ENCODE measurements around the gene MAP3K7. TPM values are rescaled to one million over a fixed set of nuclear protein-coding genes. Genes with fewer than 3 reads are reported as not detected.

The MAP3K7 gene
- total RNA-seq, 1 donor from 2014 or later, result 23.0 TPM

GRCh38 chr6:90492369-90492768, 94.5 kb downstream of the MAP3K7 start:
- H3K4me3 ChIP-seq (ENCODE audit: low read length in 3 of 3), result no peak overlapping the region
- no peak overlapping the region for H3K9ac ChIP-seq (ENCODE audit: low read depth in 1 of 3, low read length in 3 of 3)
- no peaks in the 10 kb centered on the region for H3K9me3 ChIP-seq (ENCODE audit: control insufficient read depth in 3 of 3, low read length in 3 of 3)
- peaks cover 3 to 13% (median 11%) of the 10 kb centered on the region in 3 donors for H3K27me3 ChIP-seq (ENCODE audit: control insufficient read depth in 3 of 3, insufficient read depth in 3 of 3, low read length in 3 of 3)
- H3K36me3 ChIP-seq (ENCODE audit: control insufficient read depth in 3 of 3, insufficient read depth in 3 of 3, low read length in 3 of 3), result no peaks in the 10 kb centered on the region
- H3K4me1 ChIP-seq (ENCODE audit: control insufficient read depth in 3 of 3, insufficient read depth in 3 of 3, low read length in 3 of 3), result no peaks in the 10 kb centered on the region
- H3K27ac ChIP-seq (ENCODE audit: low read depth, low read length), result no peak overlapping the region

- H3K27me3 ChIP-seq (ENCODE audit: control insufficient read depth in 3 of 3, insufficient read depth in 3 of 3, low read length in 3 of 3), result peaks cover 1 to 9% (median 7%) of the 10 kb centered on the region in 3 donors
- no peaks in the 10 kb centered on the region for H3K9me3 ChIP-seq (ENCODE audit: control insufficient read depth in 3 of 3, low read length in 3 of 3)
- no peaks in the 10 kb centered on the region for H3K4me1 ChIP-seq (ENCODE audit: control insufficient read depth in 3 of 3, insufficient read depth in 3 of 3, low read length in 3 of 3)
- H3K4me3 ChIP-seq (ENCODE audit: low read length in 3 of 3), result no peak overlapping the region
- H3K9ac ChIP-seq (ENCODE audit: low read depth in 1 of 3, low read length in 3 of 3), result no peak overlapping the region
- no peak overlapping the region for H3K27ac ChIP-seq (ENCODE audit: low read depth, low read length)
- H3K36me3 ChIP-seq (ENCODE audit: control insufficient read depth in 3 of 3, insufficient read depth in 3 of 3, low read length in 3 of 3), result no peaks in the 10 kb centered on the region
These were observed 96.7 kb downstream of the MAP3K7 start for GRCh38 chr6:90490030-90490716.

GRCh38 chr6:90488816-90489215, 98.1 kb downstream of the MAP3K7 start:
- H3K9ac ChIP-seq (ENCODE audit: low read depth in 1 of 3, low read length in 3 of 3), result no peak overlapping the region
- no peaks in the 10 kb centered on the region for H3K9me3 ChIP-seq (ENCODE audit: control insufficient read depth in 3 of 3, low read length in 3 of 3)
- no peaks in the 10 kb centered on the region for H3K36me3 ChIP-seq (ENCODE audit: control insufficient read depth in 3 of 3, insufficient read depth in 3 of 3, low read length in 3 of 3)
- peaks cover 0 to 1% (median under 1%) of the 10 kb centered on the region in 3 donors for H3K27me3 ChIP-seq (ENCODE audit: control insufficient read depth in 3 of 3, insufficient read depth in 3 of 3, low read length in 3 of 3)
- H3K27ac ChIP-seq (ENCODE audit: low read depth, low read length), result no peak overlapping the region
- no peak overlapping the region for H3K4me3 ChIP-seq (ENCODE audit: low read length in 3 of 3)
- no peaks in the 10 kb centered on the region for H3K4me1 ChIP-seq (ENCODE audit: control insufficient read depth in 3 of 3, insufficient read depth in 3 of 3, low read length in 3 of 3)

GRCh38 chr6:90485635-90486277, 101.1 kb downstream of the MAP3K7 start:
- H3K9ac ChIP-seq (ENCODE audit: low read depth in 1 of 3, low read length in 3 of 3), result no peak overlapping the region
- H3K27me3 ChIP-seq (ENCODE audit: control insufficient read depth in 3 of 3, insufficient read depth in 3 of 3, low read length in 3 of 3), result no peaks in the 10 kb centered on the region
- H3K4me1 ChIP-seq (ENCODE audit: control insufficient read depth in 3 of 3, insufficient read depth in 3 of 3, low read length in 3 of 3), result no peaks in the 10 kb centered on the region
- no peaks in the 10 kb centered on the region for H3K36me3 ChIP-seq (ENCODE audit: control insufficient read depth in 3 of 3, insufficient read depth in 3 of 3, low read length in 3 of 3)
- H3K27ac ChIP-seq (ENCODE audit: low read depth, low read length), result no peak overlapping the region
- no peaks in the 10 kb centered on the region for H3K9me3 ChIP-seq (ENCODE audit: control insufficient read depth in 3 of 3, low read length in 3 of 3)
- H3K4me3 ChIP-seq (ENCODE audit: low read length in 3 of 3), result no peak overlapping the region

GRCh38 chr6:90484903-90485302, 102.0 kb downstream of the MAP3K7 start:
- Histone ChIP-seq H3K4me1 (ENCODE audit: control insufficient read depth in 3 of 3, insufficient read depth in 3 of 3, low read length in 3 of 3) (no peaks in the 10 kb centered on the region), H3K9me3 (ENCODE audit: control insufficient read depth in 3 of 3, low read length in 3 of 3) (no peaks in the 10 kb centered on the region), H3K9ac (ENCODE audit: low read depth in 1 of 3, low read length in 3 of 3) (no peak overlapping the region), H3K27ac (ENCODE audit: low read depth, low read length) (no peak overlapping the region), H3K4me3 (ENCODE audit: low read length in 3 of 3) (no peak overlapping the region), H3K27me3 (ENCODE audit: control insufficient read depth in 3 of 3, insufficient read depth in 3 of 3, low read length in 3 of 3) (no peaks in the 10 kb centered on the region), H3K36me3 (ENCODE audit: control insufficient read depth in 3 of 3, insufficient read depth in 3 of 3, low read length in 3 of 3) (no peaks in the 10 kb centered on the region)

- Histone ChIP-seq H3K4me1 (ENCODE audit: control insufficient read depth in 3 of 3, insufficient read depth in 3 of 3, low read length in 3 of 3) (no peaks in the 10 kb centered on the region), H3K27me3 (ENCODE audit: control insufficient read depth in 3 of 3, insufficient read depth in 3 of 3, low read length in 3 of 3) (no peaks in the 10 kb centered on the region), H3K9me3 (ENCODE audit: control insufficient read depth in 3 of 3, low read length in 3 of 3) (no peaks in the 10 kb centered on the region), H3K36me3 (ENCODE audit: control insufficient read depth in 3 of 3, insufficient read depth in 3 of 3, low read length in 3 of 3) (no peaks in the 10 kb centered on the region), H3K9ac (ENCODE audit: low read depth in 1 of 3, low read length in 3 of 3) (no peak overlapping the region), H3K4me3 (ENCODE audit: low read length in 3 of 3) (no peak overlapping the region), H3K27ac (ENCODE audit: low read depth, low read length) (no peak overlapping the region)
These were observed 102.5 kb downstream of the MAP3K7 start for GRCh38 chr6:90484385-90484784.

GRCh38 chr6:90483956-90484355, 102.9 kb downstream of the MAP3K7 start:
- no peak overlapping the region for H3K9ac ChIP-seq (ENCODE audit: low read depth in 1 of 3, low read length in 3 of 3)

GRCh38 chr6:90483116-90483839, 103.6 kb downstream of the MAP3K7 start:
- no peaks in the 10 kb centered on the region for H3K36me3 ChIP-seq (ENCODE audit: control insufficient read depth in 3 of 3, insufficient read depth in 3 of 3, low read length in 3 of 3)
- no peak overlapping the region for H3K9ac ChIP-seq (ENCODE audit: low read depth in 1 of 3, low read length in 3 of 3)
- no peaks in the 10 kb centered on the region for H3K27me3 ChIP-seq (ENCODE audit: control insufficient read depth in 3 of 3, insufficient read depth in 3 of 3, low read length in 3 of 3)
- no peak overlapping the region for H3K27ac ChIP-seq (ENCODE audit: low read depth, low read length)
- no peak overlapping the region for H3K4me3 ChIP-seq (ENCODE audit: low read length in 3 of 3)
- no peaks in the 10 kb centered on the region for H3K9me3 ChIP-seq (ENCODE audit: control insufficient read depth in 3 of 3, low read length in 3 of 3)
- H3K4me1 ChIP-seq (ENCODE audit: control insufficient read depth in 3 of 3, insufficient read depth in 3 of 3, low read length in 3 of 3), result peaks cover 3 to 4% (median 4%) of the 10 kb centered on the region in 3 donors

More at GRCh38 chr6:90483956-90484355, 102.9 kb downstream of the MAP3K7 start:
- Histone ChIP-seq H3K27me3 (ENCODE audit: control insufficient read depth in 3 of 3, insufficient read depth in 3 of 3, low read length in 3 of 3) (no peaks in the 10 kb centered on the region), H3K27ac (ENCODE audit: low read depth, low read length) (no peak overlapping the region), H3K36me3 (ENCODE audit: control insufficient read depth in 3 of 3, insufficient read depth in 3 of 3, low read length in 3 of 3) (no peaks in the 10 kb centered on the region), H3K9me3 (ENCODE audit: control insufficient read depth in 3 of 3, low read length in 3 of 3) (no peaks in the 10 kb centered on the region), H3K4me1 (ENCODE audit: control insufficient read depth in 3 of 3, insufficient read depth in 3 of 3, low read length in 3 of 3) (peaks cover 2 to 3% (median 3%) of the 10 kb centered on the region in 3 donors), H3K4me3 (ENCODE audit: low read length in 3 of 3) (no peak overlapping the region)

- Histone ChIP-seq H3K9me3 (ENCODE audit: control insufficient read depth in 3 of 3, low read length in 3 of 3) (no peaks in the 10 kb centered on the region), H3K9ac (ENCODE audit: low read depth in 1 of 3, low read length in 3 of 3) (no peak overlapping the region), H3K36me3 (ENCODE audit: control insufficient read depth in 3 of 3, insufficient read depth in 3 of 3, low read length in 3 of 3) (no peaks in the 10 kb centered on the region), H3K4me1 (ENCODE audit: control insufficient read depth in 3 of 3, insufficient read depth in 3 of 3, low read length in 3 of 3) (peaks cover 3 to 4% (median 4%) of the 10 kb centered on the region in 3 donors), H3K27me3 (ENCODE audit: control insufficient read depth in 3 of 3, insufficient read depth in 3 of 3, low read length in 3 of 3) (no peaks in the 10 kb centered on the region), H3K4me3 (ENCODE audit: low read length in 3 of 3) (no peak overlapping the region), H3K27ac (ENCODE audit: low read depth, low read length) (no peak overlapping the region)
These were observed 106.2 kb downstream of the MAP3K7 start for GRCh38 chr6:90480666-90481065.

- Histone ChIP-seq H3K36me3 (ENCODE audit: control insufficient read depth in 3 of 3, insufficient read depth in 3 of 3, low read length in 3 of 3) (no peaks in the 10 kb centered on the region), H3K27me3 (ENCODE audit: control insufficient read depth in 3 of 3, insufficient read depth in 3 of 3, low read length in 3 of 3) (no peaks in the 10 kb centered on the region), H3K4me3 (ENCODE audit: low read length in 3 of 3) (no peak overlapping the region), H3K9me3 (ENCODE audit: control insufficient read depth in 3 of 3, low read length in 3 of 3) (no peaks in the 10 kb centered on the region), H3K27ac (ENCODE audit: low read depth, low read length) (no peak overlapping the region), H3K9ac (ENCODE audit: low read depth in 1 of 3, low read length in 3 of 3) (no peak overlapping the region), H3K4me1 (ENCODE audit: control insufficient read depth in 3 of 3, insufficient read depth in 3 of 3, low read length in 3 of 3) (peaks cover 3 to 4% (median 4%) of the 10 kb centered on the region in 3 donors)
These were observed 107.3 kb downstream of the MAP3K7 start for GRCh38 chr6:90479603-90479926.
